Astrocyte (in vitro differentiated cells and primary cell): ENCODE results near the gene RPP25L.

Experiments used
- CTCF ChIP-seq: IDR thresholded peaks from 2 replicates; pipeline ENCODE4 v1.5.1; 2011; ENCODE audit warnings: low read depth, mild to moderate bottlenecking, inconsistent platforms, low read length, moderate library complexity; ENCODE audit not compliant: insufficient read depth
- EZH2 ChIP-seq: IDR thresholded peaks from 2 replicates; pipeline ENCODE4 v1.6.1; 2012; ENCODE audit warnings: mild to moderate bottlenecking, low read length, inconsistent platforms; ENCODE audit not compliant: insufficient read depth

- TF ChIP-seq CTCF (no peak), EZH2 (no peak)
These were observed 26.2 kb upstream of the RPP25L start for GRCh38 chr9:34638138-34638445.
